Stimulated activated CD4-positive, alpha-beta T cell treated with anti-CD3 and anti-CD28 coated beads, TNF-alpha, amount 100 ng/mL, for 24 hours (primary cell): ENCODE data around the gene PPIP5K2.
A peak's percentile ranks its signal among the peaks of the same experiment; 100 is the strongest.

Source experiments
- DNase-seq, 3 experiments: peaks; one replicate each; pipeline ENCODE4 v3.0.0-alpha.2; 2020; ENCODE audit warnings: low read depth in 3 of 3

Gene PPIP5K2

GRCh38 chr5:103245761-103246160 is 125.7 kb downstream of the PPIP5K2 start:
- DNase-seq = no peak

GRCh38 chr5:103247118-103247517 is 127.0 kb downstream of the PPIP5K2 start:
- no peak for DNase-seq

- no peak for DNase-seq
Measured at GRCh38 chr5:103249068-103249467, 129.0 kb downstream of the PPIP5K2 start.

- DNase-seq = no peak
Measured at GRCh38 chr5:103254921-103255320, 134.8 kb downstream of the PPIP5K2 start.

- DNase-seq = no peak
Measured at GRCh38 chr5:103255691-103256090, 135.6 kb downstream of the PPIP5K2 start.

- DNase-seq = no peak
Measured at GRCh38 chr5:103256178-103256577, 136.1 kb downstream of the PPIP5K2 start.

- DNase-seq = peak; percentile 71 to 95 (median 79)
Measured at GRCh38 chr5:103258368-103258956, 138.4 kb downstream of the PPIP5K2 start, which contains the start of gene MACIR. Gene MACIR (plus strand): TSS chr5:103258763. CDS start chr5:103275920, 17,157 bp downstream.

- peak; percentile 16 to 55 (median 35) for DNase-seq
Measured at GRCh38 chr5:103258957-103259704, 139.0 kb downstream of the PPIP5K2 start.

GRCh38 chr5:103259705-103260355 is 139.7 kb downstream of the PPIP5K2 start:
- peak in 1 of 3 experiments; percentile 3 for DNase-seq

- no peak for DNase-seq
Measured at GRCh38 chr5:103260951-103261350, 140.8 kb downstream of the PPIP5K2 start.
